Kidney capillary endothelial cell (primary cell): ENCODE results near the gene EPPIN.
"Not testable (repeated sequence)": the region's sequence is repeated elsewhere in the genome, so short reads cannot be mapped to it uniquely, and the experiment has no call there.

Source experiments
- DNase-seq: peaks from one replicate; pipeline ENCODE4 v3.0.0-alpha.2; 2018; ENCODE audit warnings: low spot score

EPPIN gene

GRCh38 chr20:45547206-45547770 lies at the start of gene EPPIN:
Gene EPPIN (minus strand): TSS chr20:45547401. CDS start chr20:45547357, 44 bp downstream.
- DNase-seq: no peak

GRCh38 chr20:45595235-45595634 lies 48.0 kb upstream of the EPPIN start:
- DNase-seq: no peak

GRCh38 chr20:45593498-45593897 lies 46.3 kb upstream of the EPPIN start:
- no peak for DNase-seq

- peak; percentile 46 for DNase-seq
Observed at GRCh38 chr20:45592574-45593189, 45.5 kb upstream of the EPPIN start.

GRCh38 chr20:45589725-45590124 lies 42.5 kb upstream of the EPPIN start:
- no peak for DNase-seq

GRCh38 chr20:45588800-45589199 lies 41.6 kb upstream of the EPPIN start:
- no peak for DNase-seq

- DNase-seq: not testable (repeated sequence)
Observed at GRCh38 chr20:45585986-45586385, 38.8 kb upstream of the EPPIN start.

- not testable (repeated sequence) for DNase-seq
Observed at GRCh38 chr20:45584294-45584693, 37.1 kb upstream of the EPPIN start.

GRCh38 chr20:45583502-45583901 lies 36.3 kb upstream of the EPPIN start:
- no peak for DNase-seq

GRCh38 chr20:45581702-45582101 lies 34.5 kb upstream of the EPPIN start:
- DNase-seq: no peak

GRCh38 chr20:45579184-45579583 lies 32.0 kb upstream of the EPPIN start, which contains the start of gene WFDC8:
Gene WFDC8 (minus strand): TSS chr20:45579284. CDS start chr20:45579247, 37 bp downstream.
- DNase-seq: no peak

GRCh38 chr20:45578231-45578630 lies 31.0 kb upstream of the EPPIN start:
- DNase-seq: no peak

- no peak for DNase-seq
Observed at GRCh38 chr20:45576995-45577394, 29.8 kb upstream of the EPPIN start.

GRCh38 chr20:45575931-45576330 lies 28.7 kb upstream of the EPPIN start:
- no peak for DNase-seq

- not testable (repeated sequence) for DNase-seq
Observed at GRCh38 chr20:45569650-45570049, 22.4 kb upstream of the EPPIN start.

- no peak for DNase-seq
Observed at GRCh38 chr20:45564760-45565276, 17.6 kb upstream of the EPPIN start.

- no peak for DNase-seq
Observed at GRCh38 chr20:45555198-45555597, 8.0 kb upstream of the EPPIN start.

- DNase-seq: no peak
Observed at GRCh38 chr20:45552456-45552855, 5.3 kb upstream of the EPPIN start.

GRCh38 chr20:45550765-45551164 lies 3.6 kb upstream of the EPPIN start:
- no peak for DNase-seq

- no peak for DNase-seq
Observed at GRCh38 chr20:45548410-45548809, 1.2 kb upstream of the EPPIN start.

- DNase-seq: no peak
Observed at GRCh38 chr20:45545754-45546453, 1.3 kb downstream of the EPPIN start.

GRCh38 chr20:45545351-45545750 lies 1.9 kb downstream of the EPPIN start:
- no peak for DNase-seq

- DNase-seq: no peak
Observed at GRCh38 chr20:45539382-45539781, 7.8 kb downstream of the EPPIN start, which contains the start of gene WFDC6. Gene WFDC6 (minus strand): TSS chr20:45539482. CDS start chr20:45539407, 75 bp downstream.
